Measurements from ENCODE around the gene MED7.

The MED7 gene

GRCh38 chr5:157175071-157175612, 32.5 kb upstream of the MED7 start:
- Histone ChIP-seq H3K36me3 (no peaks in the 10 kb centered on the region), H3K27me3 (no peaks in the 10 kb centered on the region), H3K4me1 (no peaks in the 10 kb centered on the region), H3K4me3 (ENCODE audit: low read depth, low read length) (no peak overlapping the region), H3K9me3 (no peaks in the 10 kb centered on the region)
- DNase-seq: no peak
- no peak for TF ChIP-seq CTCF (IDR thresholded peaks at IDR 0.05; ENCODE audit: low read depth, low read length)

- no peaks in the 10 kb centered on the region; the same call in 1 of the 2 replicates for H3K27me3 ChIP-seq
- no peaks in the 10 kb centered on the region for H3K4me1 ChIP-seq
- no peaks in the 10 kb centered on the region for H3K36me3 ChIP-seq
- H3K9me3 ChIP-seq: no peaks in the 10 kb centered on the region
- H3K4me3 ChIP-seq (ENCODE audit: low read depth, low read length): no peak overlapping the region
- TF ChIP-seq CTCF (IDR thresholded peaks at IDR 0.05; ENCODE audit: low read depth, low read length): no peak
- DNase-seq: no peak
Observed at GRCh38 chr5:157172403-157172802, 29.7 kb upstream of the MED7 start.

- H3K27me3 ChIP-seq: no peaks in the 10 kb centered on the region; the same call in none of the 2 replicates
- DNase-seq: no peak
- TF ChIP-seq CTCF (IDR thresholded peaks at IDR 0.05; ENCODE audit: low read depth, low read length): no peak
- H3K9me3 ChIP-seq: no peaks in the 10 kb centered on the region
- H3K4me3 ChIP-seq (ENCODE audit: low read depth, low read length): no peak overlapping the region
- no peaks in the 10 kb centered on the region for H3K36me3 ChIP-seq
- no peaks in the 10 kb centered on the region for H3K4me1 ChIP-seq
Observed at GRCh38 chr5:157168286-157168685, 25.6 kb upstream of the MED7 start.

GRCh38 chr5:157167214-157167621, 24.6 kb upstream of the MED7 start:
- DNase-seq: no peak
- H3K4me1 ChIP-seq: no peaks in the 10 kb centered on the region
- H3K27me3 ChIP-seq: peaks cover 3% of the 10 kb centered on the region
- no peaks in the 10 kb centered on the region for H3K36me3 ChIP-seq
- H3K4me3 ChIP-seq (ENCODE audit: low read depth, low read length): no peak overlapping the region
- TF ChIP-seq CTCF (IDR thresholded peaks at IDR 0.05; ENCODE audit: low read depth, low read length): no peak
- H3K9me3 ChIP-seq: no peaks in the 10 kb centered on the region

DNA sequence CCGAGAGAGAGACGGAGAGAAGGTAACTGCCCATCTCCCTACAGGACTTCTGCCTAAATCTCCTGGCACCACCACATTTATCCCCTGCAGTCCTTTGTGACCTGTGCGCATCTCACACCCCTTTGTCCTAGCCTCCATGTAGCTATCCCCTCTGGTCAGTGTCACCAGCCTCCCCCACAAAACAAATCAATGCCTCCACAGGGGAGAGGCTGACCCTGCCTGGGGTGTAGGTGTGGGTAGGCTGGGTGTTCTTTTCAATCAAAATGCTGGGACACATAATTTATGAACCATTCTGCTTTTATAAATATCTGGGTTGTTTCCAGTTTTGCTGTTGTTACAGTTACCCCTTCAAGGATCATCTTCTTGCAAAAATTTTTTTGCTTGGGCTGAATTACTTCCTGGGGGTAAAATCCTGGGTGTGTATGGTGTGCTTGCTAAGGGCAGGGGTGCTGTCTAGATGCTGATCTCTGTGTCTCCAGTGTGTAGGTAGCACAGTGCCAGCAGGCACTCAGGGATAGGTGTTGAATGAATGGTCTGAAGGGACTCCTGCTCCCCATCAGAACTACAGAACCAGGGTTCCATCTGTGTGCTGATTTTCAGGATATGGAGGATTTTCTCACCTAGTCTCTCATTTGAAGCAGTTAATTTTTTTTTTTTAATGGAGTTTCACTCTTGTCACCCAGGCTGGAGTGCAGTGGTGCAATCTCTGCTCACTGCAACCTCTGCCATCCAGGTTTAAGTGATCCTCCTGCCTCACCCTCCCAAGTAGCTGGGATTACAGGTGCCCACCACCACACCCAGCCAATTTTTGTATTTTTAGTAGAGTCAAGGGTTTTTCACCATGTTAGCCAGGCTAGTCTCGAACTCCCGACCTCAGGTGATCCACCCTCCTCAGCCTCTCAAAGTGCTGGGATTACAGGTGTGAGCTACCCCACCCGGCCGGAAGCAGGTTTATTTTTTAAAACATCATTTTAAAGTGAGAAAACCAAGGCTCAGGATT, 23.8 kb upstream of the MED7 start, which contains the start of gene GARIN3:
GARIN3 (minus strand) TSS at position 51 of the 1,000 bp plus-strand sequence. CDS start 96 bp downstream, outside the sequence.
- Histone ChIP-seq H3K27me3 (peaks cover 3% of the 10 kb centered on the region), H3K36me3 (no peaks in the 10 kb centered on the region), H3K4me3 (ENCODE audit: low read depth, low read length) (no peak within 1 kb of the TSS), H3K9me3 (no peaks in the 10 kb centered on the region), H3K4me1 (no peaks in the 10 kb centered on the region)
- TF ChIP-seq CTCF (IDR thresholded peaks at IDR 0.05; ENCODE audit: low read depth, low read length): no peak
- no peak for DNase-seq

DNA sequence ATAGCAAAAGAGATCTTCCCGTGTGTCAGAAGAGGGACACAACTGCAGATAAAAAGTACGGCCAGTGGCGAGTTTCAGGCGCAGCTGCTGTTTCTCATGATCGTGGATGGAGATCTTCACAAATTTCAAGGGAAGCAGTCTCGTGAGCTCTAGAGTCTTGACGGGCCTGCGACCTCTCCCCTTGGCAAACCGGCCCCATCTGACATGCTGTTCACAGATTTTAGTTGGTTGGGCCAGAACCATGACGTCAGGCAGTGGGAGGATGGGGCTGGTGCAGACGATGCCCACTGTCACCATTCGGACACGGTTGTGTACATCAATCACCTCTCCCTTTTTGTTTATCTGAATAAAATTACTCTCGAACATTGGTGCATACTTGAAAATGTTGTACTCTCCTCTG, 23.0 kb upstream of the MED7 start:
- DNase-seq: no peak
- Histone ChIP-seq H3K27me3 (peaks cover 9% of the 10 kb centered on the region), H3K9me3 (no peaks in the 10 kb centered on the region), H3K4me3 (ENCODE audit: low read depth, low read length) (no peak overlapping the region), H3K4me1 (no peaks in the 10 kb centered on the region), H3K36me3 (no peaks in the 10 kb centered on the region)
- TF ChIP-seq CTCF (IDR thresholded peaks at IDR 0.05; ENCODE audit: low read depth, low read length): no peak

Data from BE2C (cell line).